Small intestine (tissue), 7 donors: Measurements from ENCODE around the gene TMEM41A. TPM values are rescaled to one million over a fixed set of nuclear protein-coding genes. Genes with fewer than 3 reads are reported as not detected.

Source experiments
- DNase-seq, 2 donors: peaks; one replicate each; pipeline versions ENCODE4 v3.0.0 to v3.0.0-alpha.2; 2013
- FAIRE-seq: peaks from 2 replicates; lab custom pipeline; 2012; peaks lifted over from hg19 to GRCh38; lab: Jason Lieb, UNC
- H3K27ac ChIP-seq, 3 donors: one replicate each; pipeline ENCODE4 v1.5.1; 2013; ENCODE audit warnings: low read length in 2 of 3, mild to moderate bottlenecking in 2 of 3, control low read depth in 1 of 3, inconsistent platforms in 1 of 3, low read depth in 1 of 3, moderate library complexity in 1 of 3
- H3K27me3 ChIP-seq, 3 donors: one replicate each; pipeline ENCODE4 v1.6.1; 2013; ENCODE audit warnings: low read length in 3 of 3, inconsistent platforms in 1 of 3; ENCODE audit not compliant: control insufficient read depth in 3 of 3, insufficient read depth in 3 of 3
- H3K36me3 ChIP-seq, 3 donors: one replicate each; pipeline ENCODE4 v1.6.1; 2013; ENCODE audit warnings: low read length in 3 of 3, inconsistent platforms in 1 of 3, low read depth in 1 of 3, mild to moderate bottlenecking in 1 of 3, moderate library complexity in 1 of 3; ENCODE audit not compliant: control insufficient read depth in 3 of 3, insufficient read depth in 2 of 3
- H3K4me1 ChIP-seq, 3 donors: one replicate each; pipeline ENCODE4 v1.6.1; 2013; ENCODE audit warnings: low read length in 2 of 3, inconsistent platforms in 1 of 3, low read depth in 1 of 3, mild to moderate bottlenecking in 1 of 3, moderate library complexity in 1 of 3; ENCODE audit not compliant: control insufficient read depth in 3 of 3, insufficient read depth in 2 of 3
- H3K4me3 ChIP-seq, 3 donors: one replicate each; pipeline ENCODE4 v1.5.1; 2013; ENCODE audit warnings: low read length in 3 of 3, control low read depth in 1 of 3, inconsistent platforms in 1 of 3, low read depth in 1 of 3, mild to moderate bottlenecking in 1 of 3, moderate library complexity in 1 of 3
- H3K9me3 ChIP-seq, 2 donors: one replicate each; pipeline ENCODE4 v1.6.1; 2013; ENCODE audit warnings: low read depth in 1 of 2, low read length in 1 of 2; ENCODE audit not compliant: control insufficient read depth in 2 of 2, insufficient read depth in 1 of 2
- WGBS, 3 donors: extraction: QIAGEN DNeasy Blood & Tissue Kit; methylation state at CpG; one replicate each; pipeline ENCODE4 v1.1.7; 2013; 5-methylcytosine and 5-hydroxymethylcytosine counted together
- polyA plus RNA-seq, 4 donors: library from polyadenylated mRNA; stranded (reverse) in 3 of 4; unstranded in 1 of 4; fragments of 200-250 nt in 3 of 4; fragments of 120-200 nt in 1 of 4; gene quantifications; one replicate each; pipeline versions ENCODE4 v1.2.1 to v1.2.3, GENCODE V29; 2013
- donor health status: healthy with polysubstance abuse.
- donor health status: control.
- donor health status: control.
- donor health status: Bipolar disorder and iron deficiency.
- donor health status: healthy.

Gene TMEM41A
- polyA plus RNA-seq, 4 donors, result 20.5 to 75.1 (median 37.8) TPM

GRCh38 chr3:185439745-185440466, 58.9 kb downstream of the TMEM41A start:
- Histone ChIP-seq H3K36me3 (peaks cover 4 to 20% (median 9%) of the 10 kb centered on the region in 3 donors), H3K9me3 (no peaks in the 10 kb centered on the region), H3K27ac (no peak overlapping the region), H3K4me1 (no peaks in the 10 kb centered on the region), H3K27me3 (no peaks in the 10 kb centered on the region), H3K4me3 (no peak overlapping the region)
- FAIRE-seq (no peak), DNase-seq (no peak)
- WGBS, 3 donors, result 89 to 92% (median 90%) methylated on average over 7 of the region's 7 CpGs

Other genes starting within 250 kb of the TMEM41A start
- 10 to 100 TPM; 12.2 to 29.5 (median 14.5) TPM for gene EHHADH, start 245.0 kb downstream of the TMEM41A start, polyA plus RNA-seq
- 10 to 100 TPM; 20.3 to 59.4 (median 36.6) TPM for gene MAP3K13, start 135.9 kb downstream of the TMEM41A start, polyA plus RNA-seq
- gene LIPH, start 53.6 kb upstream of the TMEM41A start, polyA plus RNA-seq, result 10 to 100 TPM in 2 of 4 donors, 1 to 10 TPM in 2; 5.0 to 10.4 (median 8.4) TPM
- 10 to 100 TPM; 10.7 to 39.5 (median 12.1) TPM for gene SENP2, start 87.3 kb upstream of the TMEM41A start, polyA plus RNA-seq